GM18498 (cell line): Measurements from ENCODE around the gene NOSIP.

Source experiments
- ATAC-seq: cut with Tn5 transposase; IDR thresholded peaks from one replicate; pipeline ENCODE4 v1.9.1; 2021; ENCODE audit warnings: mild to moderate bottlenecking, moderate library complexity; ENCODE audit not compliant: unreplicated experiment

Gene NOSIP

DNA sequence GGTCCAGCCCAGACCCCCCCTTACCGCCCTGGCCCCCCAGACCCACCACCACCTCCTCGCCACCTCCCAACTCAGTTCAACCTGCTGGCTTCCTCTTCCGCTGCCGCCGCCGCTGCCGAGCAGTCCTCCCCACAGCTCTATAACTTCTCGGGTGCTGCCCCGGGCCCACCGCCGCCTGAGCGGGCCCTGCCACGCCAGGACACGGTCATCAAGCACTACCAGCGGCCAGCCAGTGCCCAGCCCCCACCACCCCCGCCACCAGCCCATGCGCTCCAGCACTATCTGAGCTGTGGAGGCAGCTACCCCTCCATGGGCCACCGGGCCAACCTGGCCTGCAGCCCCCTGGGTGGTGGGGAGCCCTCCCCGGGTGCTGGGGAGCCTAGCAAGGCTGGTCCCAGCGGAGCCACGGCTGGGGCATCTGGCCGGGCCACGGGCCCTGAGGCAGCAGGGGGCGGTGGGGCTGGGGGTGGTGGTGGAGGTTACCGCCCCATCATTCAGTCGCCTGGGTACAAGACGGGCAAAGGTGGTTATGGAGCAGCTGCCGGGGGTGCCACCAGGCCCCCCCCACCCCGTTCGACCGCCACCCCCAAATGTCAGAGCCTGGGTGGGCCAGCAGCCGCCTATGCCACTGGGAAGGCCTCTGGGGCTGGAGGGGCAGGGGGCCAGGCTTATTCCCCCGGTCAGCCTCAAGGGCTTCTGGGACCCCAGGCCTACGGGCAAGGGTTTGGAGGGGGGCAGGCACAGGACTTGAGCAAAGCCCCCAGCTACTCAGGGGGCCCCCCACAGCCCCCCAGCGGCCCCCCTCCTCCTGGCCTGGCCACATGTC, 14.8 kb upstream of the NOSIP start:
- ATAC-seq = no peak

DNA sequence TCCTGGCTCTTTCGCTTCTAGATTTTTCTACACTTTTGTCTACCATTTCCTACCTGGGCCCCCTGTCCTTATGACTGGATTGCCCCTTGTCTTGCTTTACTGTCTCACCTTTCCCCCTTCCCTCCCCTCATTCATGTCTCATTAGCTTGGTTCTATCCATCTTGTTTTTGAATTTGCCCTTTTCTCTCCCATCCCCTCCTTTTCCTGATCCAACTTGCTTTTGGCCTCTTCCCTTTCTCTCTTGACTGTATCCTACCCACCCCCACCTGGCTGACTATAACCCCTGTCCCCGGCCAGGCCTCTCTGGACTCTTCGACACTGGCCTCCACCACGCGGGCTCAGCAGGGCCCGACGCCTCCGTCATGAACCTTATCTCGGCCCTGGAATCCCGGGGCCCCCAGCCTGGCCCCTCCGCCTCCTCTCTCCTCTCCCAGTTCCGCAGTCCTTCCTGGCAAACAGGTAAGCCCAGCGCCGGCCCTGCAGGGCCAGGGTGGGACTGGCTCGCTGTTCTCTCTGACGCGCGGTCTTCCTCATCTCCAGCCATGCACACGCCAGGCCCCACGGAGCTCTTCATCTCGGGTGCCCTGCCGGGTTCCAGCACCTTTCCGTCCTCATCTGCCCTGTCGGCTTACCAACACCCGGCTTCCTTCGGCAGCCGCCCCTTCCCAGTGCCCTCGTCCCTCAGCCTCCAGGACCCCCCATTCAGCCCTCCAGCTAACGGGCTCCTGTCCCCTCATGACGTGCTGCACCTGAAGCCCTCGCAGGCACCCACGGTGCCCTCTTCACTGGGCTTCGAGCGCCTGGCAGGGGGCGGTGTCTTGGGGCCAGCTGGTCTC, 14.0 kb upstream of the NOSIP start:
- ATAC-seq = no peak

DNA sequence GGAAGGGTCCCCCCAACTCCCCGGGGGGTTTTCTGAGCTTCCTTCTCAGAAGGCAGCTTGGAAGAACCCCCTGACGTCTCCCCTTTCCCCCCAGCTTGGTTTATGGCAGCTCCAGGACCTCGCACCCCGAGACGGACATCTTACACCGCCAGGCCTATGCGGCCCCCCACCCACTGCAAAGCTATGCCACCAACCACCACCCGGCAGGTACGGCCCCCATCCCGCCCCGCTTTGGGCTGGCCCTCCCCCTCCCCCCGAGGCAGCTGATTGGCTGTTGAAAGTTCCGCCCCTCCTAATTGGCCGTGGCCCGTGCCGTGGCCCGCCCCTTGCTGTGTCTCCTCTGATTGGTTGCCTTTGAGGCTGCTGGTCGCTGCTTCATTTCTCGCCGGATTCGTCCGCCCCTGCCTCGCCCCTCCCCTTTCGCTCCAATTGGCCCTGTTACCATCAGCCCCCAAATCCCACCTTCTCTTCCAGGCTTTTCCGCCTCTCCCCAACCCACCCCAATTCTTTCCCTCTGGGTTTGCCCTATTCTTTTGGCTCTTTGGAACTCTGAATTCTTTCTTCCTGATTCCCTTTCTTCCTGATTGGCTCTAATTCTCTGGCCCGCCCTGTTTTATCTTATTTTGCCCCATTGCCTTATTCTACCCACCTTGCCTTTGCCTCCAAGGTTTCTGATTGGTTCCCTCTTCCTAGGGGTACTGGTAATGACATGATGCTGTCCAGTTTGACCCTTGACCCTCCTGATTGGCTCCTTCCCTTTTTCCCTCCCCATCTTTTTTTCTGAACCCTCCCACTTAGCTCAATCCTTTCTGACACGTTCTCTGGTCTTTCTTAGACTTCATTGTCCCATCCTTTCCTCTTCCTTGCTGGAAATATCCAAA, 13.1 kb upstream of the NOSIP start:
- peak; percentile 49 for ATAC-seq

DNA sequence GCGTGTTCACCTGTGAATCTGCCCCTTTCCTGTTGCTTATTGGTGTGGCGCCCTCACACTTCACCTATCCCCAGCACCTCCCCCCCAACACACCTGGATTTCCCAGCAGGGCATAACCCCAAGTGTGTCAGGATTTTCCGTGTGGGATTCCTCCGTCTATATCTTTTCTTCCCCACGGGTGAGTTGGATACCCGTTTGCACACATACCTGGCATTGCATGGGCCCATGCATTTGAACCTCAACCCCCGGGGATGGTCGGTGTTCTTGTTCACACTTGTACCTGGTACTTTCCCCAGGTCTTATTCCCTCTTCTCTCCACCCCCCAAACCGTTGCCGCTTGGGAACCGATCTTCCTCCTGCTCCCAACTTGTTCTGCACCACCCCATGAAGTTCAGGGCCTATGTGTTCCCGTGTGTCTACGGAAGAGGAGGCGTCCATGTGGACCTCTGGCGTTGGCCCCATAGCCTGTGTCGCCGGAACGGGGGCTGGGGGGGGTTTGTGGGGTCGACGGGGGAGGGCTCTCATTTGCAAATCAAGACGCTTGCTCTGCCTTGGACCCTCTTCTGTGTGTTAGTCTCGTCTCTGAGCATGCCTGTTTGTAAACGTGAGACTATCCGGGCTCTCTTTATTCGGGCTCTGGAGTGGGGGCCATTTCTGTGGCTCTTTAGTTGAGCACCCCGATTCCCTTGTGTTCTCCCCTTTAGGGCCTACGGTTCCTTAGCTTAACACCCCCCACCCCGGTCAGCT, 12.3 kb upstream of the NOSIP start:
- no peak for ATAC-seq

DNA sequence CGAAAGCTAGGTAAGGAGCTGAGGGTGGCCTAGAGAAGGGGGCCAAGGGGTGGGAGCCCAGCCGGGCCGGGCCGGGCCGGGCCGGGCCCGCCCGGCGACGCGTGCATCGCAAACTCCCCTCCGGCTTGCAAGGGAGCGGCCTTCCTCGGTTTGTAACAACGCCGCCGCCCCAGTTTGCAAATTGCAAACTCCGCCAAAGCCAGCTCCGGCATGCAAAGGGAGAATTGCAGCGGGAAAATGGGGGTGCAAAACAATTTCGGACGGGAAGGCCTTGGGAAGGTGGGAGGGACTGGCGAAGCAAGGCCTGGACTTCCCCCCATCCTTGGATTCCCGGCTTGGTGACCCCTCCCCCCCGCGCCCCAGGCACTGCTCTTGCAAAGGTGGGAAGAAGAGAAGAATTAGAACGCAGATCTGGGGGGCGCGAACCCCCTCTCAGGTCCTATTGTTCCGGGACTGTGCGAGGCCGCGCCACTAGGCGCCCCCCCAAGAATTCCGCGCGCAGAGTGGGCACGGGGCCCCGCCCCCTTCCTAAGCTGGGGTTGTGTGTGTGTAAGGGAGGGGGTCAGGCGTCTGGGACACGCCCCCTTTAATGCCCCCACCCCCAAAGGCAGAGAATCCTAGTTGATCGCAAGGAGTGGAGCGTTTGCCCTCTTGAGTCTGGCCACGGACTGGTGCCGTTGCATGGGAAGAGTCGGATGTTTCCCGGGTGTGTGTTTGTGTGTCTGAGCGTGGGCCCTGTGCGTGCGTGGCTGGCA, 11.6 kb upstream of the NOSIP start:
- no peak for ATAC-seq

DNA sequence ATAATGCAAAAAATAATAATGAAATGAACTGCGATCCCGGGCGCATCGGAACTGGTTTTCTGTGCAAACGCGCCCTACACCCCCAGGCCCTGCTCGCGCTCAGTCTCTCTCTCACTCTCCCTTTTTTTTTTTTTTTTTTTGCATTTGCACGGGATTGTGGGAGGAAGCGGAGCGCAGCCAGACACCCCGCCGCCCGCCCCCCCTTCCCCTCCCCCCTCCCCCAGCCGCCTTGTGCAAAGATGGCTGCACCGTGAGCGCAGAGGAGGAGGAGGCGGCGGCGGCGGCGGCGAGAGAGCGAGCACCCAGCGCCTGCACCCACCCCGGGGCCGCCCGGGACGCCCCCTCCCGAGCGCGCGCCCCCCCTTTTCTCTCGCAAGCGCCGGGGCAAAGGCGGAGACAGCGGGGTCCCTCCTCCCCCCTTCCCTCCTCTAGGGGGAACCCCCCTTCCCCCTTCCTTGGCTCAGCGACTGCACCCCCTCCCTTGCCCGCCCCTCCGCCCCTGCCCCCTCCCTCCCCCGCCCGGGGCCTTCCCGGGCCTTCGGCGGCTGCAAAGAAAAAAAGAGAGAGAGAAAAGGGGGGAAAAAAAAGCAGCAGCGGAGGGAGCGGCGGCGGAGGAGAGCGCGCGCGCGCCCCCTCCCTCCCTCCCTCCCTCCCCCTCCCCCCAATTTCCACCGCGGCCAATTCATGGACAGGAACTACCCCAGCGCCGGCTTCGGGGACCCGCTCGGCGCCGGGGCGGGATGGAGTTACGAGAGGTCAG, 10.8 kb upstream of the NOSIP start, which contains the start of gene PRR12:
Gene PRR12 (plus strand): TSS at position 212 of the 760 bp plus-strand sequence. CDS start 473 bp downstream, at position 685.
- no peak for ATAC-seq

DNA sequence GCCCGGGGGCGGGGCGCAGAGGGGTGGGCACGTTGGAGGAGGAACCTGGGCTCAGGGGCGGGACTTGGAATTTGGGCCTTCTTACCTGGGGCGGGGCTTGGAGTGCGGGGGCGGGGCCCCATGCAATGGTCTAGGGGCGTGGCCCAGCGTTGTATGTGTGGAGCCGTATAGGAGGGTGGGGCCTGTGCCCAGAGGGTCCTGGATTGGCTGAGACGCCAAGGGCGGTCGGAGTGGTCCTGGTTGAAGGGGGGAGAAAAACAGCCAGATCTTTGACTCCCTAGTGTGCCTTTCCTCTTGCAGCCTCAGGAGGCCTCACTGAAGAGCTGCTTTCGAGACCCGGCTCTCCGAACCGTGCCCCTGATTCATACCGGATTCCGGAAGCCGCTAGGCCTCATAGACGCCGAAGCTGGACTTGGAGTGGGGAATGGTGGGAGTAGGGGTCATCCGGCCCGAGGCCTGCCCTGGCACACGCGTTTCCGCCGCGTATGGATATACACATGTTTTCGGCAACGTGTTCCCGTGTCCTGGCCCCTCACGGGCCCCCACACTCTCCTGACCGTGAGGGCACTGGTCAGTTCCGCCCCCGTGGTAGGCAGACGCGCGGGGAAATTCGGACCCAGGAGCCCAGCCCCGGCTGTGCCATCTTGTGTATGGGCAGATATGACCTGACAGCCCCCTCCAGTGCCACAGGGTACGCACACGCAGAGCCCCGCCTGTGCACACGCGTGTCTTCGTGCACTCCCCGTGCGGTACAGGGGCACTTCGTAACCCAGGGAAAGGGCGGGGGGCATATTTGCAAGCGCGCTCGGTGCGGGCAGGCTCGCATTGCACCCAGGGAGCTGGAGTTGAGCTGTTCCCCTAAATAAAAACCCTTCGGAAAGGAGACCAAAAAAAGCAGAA, 10.0 kb upstream of the NOSIP start:
- peak; percentile 69 for ATAC-seq

DNA sequence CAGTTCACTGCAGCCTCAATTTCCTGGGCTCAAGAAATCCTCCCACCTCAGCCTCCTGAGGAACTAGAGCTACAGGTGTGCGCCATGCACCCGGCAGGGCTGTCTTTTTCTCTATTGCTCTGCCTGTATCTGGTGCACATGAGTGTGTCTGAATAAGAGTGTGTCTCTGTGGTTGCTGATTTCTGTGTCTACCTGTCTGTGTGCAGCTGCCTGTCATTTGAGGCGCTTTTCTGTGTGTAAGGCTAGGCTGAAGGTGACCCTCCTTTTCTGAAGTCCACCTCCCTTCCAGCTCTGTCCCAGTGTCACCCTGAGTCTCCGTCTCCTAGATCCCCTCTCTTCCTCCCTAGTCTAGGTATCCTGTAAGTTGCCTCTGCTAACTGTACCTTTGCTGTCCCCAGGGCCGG, 9.1 kb upstream of the NOSIP start:
- no peak for ATAC-seq

DNA sequence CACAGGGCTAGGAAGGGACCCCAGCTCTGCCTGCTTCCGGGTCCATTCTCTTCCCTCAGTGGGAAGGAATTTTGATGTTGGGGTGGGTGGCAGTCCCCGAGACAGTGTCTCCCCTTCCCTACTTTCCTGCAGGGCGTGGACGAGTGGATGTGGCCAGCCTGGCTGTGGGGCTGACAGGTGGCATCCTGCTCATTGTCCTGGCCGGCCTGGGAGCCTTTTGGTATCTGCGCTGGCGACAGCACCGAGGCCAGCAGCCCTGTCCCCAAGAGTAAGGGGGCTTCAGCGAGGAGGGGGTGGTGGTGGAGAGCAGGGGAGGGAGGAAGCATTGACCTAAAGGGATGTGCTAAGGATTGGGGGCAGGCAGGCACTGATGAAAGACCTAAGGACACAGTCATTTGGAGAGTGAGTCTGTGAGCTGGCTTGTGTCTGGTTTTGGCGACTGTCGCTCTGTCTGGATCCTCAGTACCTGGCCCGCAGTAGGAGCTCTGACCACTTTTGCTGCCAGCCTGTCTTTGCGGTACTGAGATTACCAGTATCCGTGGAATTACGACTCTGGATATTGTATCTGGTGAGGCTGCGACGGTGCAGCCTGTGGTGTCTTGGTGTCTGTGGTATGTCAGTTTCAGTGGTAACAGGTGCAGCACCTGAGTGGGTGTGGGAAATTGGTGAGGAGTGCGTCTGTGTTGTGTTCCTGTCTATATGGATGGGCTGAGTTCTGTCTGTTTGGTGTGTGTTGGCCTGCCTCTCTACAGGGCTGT, 8.2 kb upstream of the NOSIP start:
- no peak for ATAC-seq

DNA sequence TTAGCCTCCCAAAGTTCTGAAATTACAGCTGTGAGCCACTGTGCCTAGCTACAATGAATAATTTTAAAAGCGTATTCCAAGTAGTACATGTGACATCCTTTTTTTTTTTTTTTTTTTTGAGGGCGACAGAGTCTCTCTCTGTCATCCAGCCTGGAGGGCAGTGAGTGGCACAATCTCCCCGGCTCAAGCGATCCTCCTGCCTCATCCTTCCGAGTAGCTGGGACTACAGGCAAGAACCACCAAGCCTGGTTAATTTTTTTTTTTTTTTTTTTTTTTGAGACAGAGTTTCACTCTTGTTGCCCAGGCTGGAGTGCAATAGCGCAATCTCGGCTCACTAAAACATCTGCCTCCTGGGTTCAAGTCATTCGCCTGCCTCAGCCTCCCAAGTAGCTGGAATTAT, 6.9 kb upstream of the NOSIP start:
- no peak for ATAC-seq

DNA sequence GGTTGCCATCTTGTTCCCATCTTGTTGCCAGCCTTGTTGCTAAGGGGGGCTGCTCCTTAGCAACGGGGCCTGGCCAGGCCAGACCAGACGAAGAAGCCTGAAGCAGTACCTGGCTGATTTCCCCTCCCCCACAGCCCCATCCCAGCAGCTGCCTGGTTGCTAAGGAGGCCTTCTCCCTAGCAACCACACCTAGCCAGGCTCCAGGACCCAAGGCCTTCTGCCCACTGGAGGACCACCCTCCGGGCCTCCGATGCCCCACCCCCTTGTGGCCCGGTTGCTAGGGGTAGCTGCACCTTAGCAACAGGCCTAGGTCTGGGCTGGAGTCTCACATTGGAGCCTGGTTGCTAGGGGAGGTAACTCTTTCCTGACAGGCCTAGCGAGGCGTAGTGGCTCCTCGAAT, 4.7 kb upstream of the NOSIP start:
- no peak for ATAC-seq

DNA sequence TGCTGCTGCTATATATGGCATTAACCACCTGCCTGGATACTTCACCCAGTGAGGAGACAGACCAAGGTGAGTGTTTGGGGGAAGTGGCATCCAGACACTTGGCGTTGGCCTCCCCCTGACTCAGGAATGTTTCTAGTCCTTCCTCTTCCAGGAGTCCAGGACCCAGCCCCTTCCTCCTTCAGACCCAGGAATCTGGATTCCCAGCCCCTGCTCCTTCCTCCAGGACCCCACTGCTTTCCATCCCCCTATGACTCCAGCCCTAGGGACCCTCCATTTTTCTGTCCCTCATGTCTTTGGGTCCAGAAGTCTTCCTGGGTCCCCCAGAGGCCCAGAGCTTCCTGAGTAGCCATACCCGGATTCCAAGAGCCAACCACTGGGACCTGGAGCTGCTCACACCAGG, 2.9 kb upstream of the NOSIP start:
- ATAC-seq = no peak

DNA sequence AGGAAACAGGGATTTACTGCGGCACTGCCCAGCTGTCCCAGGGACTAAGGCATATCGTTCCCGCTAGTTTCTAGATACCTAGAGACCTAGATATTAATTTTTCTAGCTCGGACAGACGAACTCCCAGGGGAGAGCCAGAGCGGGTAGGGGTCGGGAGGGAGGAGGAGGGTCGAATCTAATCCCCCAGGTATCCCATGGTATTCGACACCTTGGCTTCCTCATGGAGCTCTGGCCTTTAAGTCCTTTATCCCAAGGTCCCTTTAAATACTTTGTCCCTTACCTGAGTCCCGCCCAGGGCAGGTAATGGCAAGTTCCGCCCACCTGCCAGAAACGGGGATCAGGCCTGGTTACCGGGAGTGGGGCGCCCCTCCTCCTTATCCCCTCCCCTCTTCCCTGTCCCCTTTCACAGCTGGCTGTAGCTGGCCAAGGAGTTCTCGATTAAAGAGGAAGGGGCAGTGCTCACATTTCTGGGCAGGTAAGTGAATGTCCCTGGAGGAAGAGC, 702 bp upstream of the NOSIP start, which contains the start of gene PRRG2:
Gene PRRG2 (plus strand): TSS at position 310 of the 502 bp plus-strand sequence. CDS start 1,904 bp downstream, outside the sequence.
- no peak for ATAC-seq

DNA sequence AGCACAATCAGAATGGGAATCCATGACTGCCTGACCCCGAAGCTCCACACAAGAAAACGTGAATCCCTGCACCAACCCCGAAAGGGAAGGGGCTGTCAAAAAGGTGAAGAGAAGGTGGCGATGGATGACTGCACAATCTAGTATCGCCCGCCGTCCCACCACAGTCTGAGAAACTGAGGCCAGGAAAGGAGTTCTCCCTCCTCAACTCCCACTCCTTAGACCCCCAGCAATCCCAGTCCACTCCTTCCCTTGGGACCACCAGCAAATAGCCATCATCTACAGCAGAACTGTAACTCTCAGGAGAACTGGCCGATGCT, 451 bp downstream of the NOSIP start:
- ATAC-seq = peak; percentile 17

DNA sequence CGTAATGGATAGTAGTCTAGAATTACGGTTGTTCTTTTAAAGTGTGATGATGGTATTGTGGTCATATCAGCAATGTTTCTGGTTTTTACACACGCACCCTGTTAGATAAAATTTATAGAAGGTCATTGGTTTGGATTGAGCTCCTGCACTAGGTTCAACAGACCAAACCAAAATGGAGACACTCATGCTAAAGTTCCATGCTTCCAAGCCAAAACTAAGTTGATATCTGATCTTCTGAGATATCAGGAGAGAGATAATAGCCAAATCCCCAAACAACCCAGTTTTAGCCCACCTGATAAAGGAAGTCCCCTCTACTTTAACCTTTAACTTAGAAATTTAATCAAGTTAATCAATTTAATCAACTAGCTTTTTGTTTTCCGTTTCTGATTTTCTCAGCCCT, 1.2 kb downstream of the NOSIP start:
- ATAC-seq = no peak

DNA sequence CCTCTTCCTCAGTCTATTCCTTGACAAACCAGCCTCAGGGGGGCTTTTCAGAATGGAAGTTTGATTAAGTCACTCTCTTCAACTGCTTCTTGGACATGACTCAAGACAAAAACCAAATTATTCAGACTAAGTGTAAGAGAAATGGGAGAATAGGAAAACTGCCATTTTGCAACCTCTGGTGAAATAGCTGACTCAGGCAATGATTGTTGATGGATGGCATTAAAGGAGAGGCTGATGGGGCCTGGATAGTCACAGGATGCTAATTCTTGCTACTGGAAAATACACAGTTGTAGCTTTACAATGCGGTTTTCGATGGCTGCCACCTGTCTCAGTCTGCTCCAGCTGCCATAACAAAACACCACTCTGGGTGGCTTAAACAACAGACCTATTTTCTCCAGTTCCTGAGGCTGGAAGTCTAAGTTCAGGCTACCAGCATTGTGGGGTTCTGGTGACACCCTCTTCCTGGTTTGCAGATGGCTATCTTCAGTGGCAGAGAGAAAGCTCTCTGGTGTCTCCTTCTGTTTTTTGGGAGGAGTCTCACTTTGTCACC, 6.1 kb downstream of the NOSIP start:
- ATAC-seq = no peak

DNA sequence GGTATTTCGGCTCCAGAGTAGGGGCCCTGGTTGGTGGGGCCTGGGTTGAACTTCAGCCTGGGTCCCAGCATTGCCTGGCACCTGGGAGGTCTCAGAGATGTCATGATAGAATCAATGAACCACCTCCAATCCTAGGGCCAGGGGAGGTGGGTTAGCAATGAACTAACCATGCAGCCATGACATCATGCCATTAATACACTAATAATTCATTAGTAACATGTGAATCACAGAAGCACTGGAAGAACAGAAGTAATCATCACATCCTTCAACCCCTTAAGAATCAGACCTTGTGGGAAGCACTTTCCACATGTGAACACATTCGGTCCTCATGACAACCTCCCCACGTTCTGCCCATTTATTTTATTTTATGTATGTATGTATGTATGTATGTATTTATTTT, 6.9 kb downstream of the NOSIP start:
- no peak for ATAC-seq
